Measurements from ENCODE around the gene SACM1L.

Gene SACM1L

DNA sequence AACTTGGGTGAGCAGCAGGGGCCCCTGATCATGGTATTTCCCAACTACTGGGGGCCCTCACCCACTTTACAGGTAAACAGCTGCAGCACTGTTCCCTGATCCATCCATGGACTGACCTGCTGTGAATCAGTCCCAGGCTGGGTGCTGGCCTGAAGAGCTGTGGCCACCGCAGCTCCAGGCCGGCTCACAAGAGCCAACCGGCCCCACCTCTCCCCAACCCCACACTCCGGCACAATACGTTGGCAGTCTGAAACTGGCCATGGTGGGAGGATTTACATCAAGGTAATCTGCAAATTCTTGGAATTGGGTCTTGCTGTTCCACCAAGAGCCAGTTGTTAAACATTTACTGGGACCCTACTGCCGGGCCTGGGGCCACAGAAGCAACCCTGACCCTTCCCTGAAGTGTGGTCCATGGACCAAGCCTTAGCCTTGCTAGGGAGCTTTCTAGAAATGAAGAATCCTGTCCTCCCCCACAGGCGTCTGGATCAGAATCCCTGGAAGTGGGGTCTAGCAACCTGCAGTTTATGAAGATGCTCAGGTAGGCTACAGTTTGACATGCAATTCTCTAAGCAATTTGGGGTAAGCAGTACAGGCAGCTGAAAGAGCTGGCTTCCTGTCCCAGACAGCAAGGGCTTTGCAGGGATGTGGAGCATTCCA is 103.4 kb downstream of the SACM1L start:
- DNase-seq, result no peak

DNA sequence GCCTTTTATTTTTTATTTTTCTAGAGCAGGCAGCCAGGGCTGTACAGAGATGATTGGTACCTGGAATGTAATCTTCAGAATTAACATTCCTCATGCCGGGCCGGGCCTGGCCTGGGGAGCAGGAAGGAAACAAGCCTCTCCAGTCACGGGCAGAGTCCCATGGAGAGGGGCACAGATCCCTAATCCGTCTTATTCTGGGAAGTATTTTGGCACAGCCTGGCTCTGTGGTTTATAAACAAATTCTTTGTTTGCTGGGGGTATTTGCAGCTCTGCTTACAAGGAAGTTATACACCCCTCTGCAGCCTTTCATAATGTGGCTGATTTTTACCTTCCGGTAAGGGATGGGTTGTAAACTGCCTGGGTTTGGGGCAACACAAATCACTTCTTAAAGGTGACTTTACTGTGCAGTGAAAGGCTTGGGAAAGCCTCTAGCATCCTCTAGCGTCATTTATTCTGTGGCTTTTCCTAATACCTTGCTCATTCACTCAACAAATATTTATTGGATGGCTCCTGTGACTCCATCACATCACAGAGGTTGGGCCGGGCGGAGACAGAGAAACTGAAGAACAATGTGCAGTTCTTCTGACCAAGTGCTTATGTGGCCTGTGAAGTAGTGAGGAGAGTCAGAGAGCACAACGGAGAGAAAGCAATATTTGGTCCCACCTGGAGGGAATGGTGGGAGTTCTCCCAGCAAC is 104.4 kb downstream of the SACM1L start:
- DNase-seq, result no peak

DNA sequence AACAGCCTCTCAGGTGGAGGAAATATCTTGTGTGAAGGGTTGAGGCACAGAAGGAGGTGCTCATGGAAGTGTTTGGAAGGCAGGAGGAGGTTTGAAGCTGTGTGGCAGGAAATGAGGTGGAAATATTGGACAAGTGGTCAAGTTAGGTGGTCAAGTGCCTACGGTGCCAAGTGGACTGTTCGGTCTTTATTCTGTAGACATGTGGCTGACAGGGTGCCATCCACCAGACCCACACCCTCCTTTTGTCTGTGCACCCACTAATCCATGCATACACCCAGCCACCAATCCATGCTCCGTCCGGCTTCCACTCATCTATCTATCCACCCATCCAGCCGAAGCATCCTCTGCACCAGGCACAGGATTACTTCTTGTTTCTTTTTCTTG is 105.0 kb downstream of the SACM1L start:
- no peak for DNase-seq

DNA sequence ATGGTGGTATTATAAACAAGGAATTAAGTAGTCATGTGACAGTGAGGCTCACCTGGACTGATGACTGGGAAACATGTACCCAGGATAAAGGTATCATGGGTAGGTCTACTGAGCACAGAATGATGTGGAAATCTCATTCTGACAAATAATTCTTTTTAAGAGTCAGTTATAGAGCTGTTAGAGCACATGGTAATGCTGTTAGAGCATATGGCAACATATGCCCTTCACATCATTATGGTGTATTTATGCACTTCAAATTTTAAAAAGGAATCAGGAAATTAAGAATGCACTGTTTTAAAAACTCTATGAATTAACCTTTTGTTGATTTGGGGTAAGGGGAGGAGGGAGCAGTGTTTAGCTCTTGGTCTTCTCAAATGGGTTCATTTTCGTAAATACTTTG is 105.5 kb downstream of the SACM1L start:
- DNase-seq, result no peak

Data from DMS79 treated with DMSO at 0.1 percent for 48 hours (cell line).